Vein endothelial cell (primary cell): ENCODE data around the gene RPS6KB1. TPM values are rescaled to one million over a fixed set of nuclear protein-coding genes. Genes with fewer than 3 reads are reported as not detected.

ENCODE experiments used
- small RNA-seq: library from RNA; depleted of rRNA; stranded (forward); fragments of <200 nt; gene quantifications from one replicate; pipeline ENCODE3, GENCODE V24; 2012
- total RNA-seq: library from RNA; depleted of rRNA; stranded (reverse); fragments of >200 nt; gene quantifications from 2 replicates; pipeline ENCODE4 v1.2.3, GENCODE V29; 2012

RPS6KB1 gene
- 19.6 and 22.7 TPM in 2 replicates for total RNA-seq

GRCh38 chr17:59892924-59893675, at the start of gene RPS6KB1, which contains the start of gene TUBD1:
Gene RPS6KB1 (plus strand): TSS chr17:59893121. CDS start chr17:59893185, 64 bp downstream.
Gene TUBD1 (minus strand): TSS chr17:59892943. CDS start chr17:59891002, 1,941 bp downstream.

DNA sequence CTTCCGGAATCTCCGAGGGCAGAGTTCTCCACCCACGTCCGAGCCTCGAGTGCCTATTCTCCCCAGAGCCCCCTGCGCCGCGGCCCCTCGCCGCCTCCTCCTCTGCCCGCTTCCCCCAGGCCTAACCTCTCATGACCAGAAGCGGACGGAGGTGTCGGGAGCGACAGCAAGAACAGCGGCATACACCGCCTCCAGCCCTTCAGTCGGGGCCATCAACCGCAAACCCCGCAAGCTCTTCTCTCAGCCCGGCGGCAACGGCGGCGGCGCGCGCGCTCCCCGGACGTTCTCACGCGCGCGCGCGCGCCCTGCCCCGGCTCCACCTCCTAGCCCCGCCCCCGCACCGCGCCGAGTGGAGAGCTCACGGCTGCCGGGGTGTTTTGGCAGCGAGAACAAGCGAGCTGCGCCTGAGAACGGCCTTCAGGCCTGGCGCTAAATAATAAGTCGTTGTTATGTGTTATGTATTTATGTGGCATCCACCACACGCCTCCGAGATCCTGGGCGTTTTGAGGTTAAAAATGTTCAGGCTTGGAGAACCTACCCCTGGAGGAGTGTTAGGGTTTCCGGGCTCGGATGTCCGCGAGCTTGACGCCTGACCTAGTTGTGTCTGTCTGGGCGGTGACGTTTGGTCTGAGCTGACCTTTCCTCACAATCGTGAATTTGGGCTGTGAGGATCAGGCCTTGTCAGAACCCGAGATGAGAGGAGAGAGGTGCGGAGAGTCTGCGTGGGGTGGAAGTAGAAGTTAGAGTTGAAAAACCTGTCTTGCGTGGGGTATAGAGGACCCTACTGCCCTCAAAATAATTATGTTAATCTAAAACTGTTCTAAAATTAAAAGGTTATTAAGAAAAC, 71.8 kb downstream of the RPS6KB1 start, which contains the start of gene RNFT1:
TSS of gene RNFT1 (minus strand) at position 259 of the 847 bp plus-strand sequence. CDS start at position 182, 77 bp downstream.

Small RNAs within 50 kb of the gene (small RNA-seq; reads per million reads assigned to genes)
- gene RNU6-450P (not detected), gene RPS29P21 (not detected)

Other genes starting within 250 kb of the RPS6KB1 start
- gene PTRH2, start 185.7 kb upstream of the RPS6KB1 start, total RNA-seq: 20.3 and 26.4 TPM in 2 replicates
- 267 and 277 TPM in 2 replicates for gene VMP1, start 185.5 kb upstream of the RPS6KB1 start, total RNA-seq
- gene TUBD1, start 178 bp upstream of the RPS6KB1 start, total RNA-seq: 5.3 and 7.2 TPM in 2 replicates
- gene RNFT1, start 71.6 kb downstream of the RPS6KB1 start, total RNA-seq: 10.7 and 12.1 TPM in 2 replicates
- gene HEATR6, start 185.8 kb downstream of the RPS6KB1 start, total RNA-seq: 12.2 and 13.1 TPM in 2 replicates